ENCODE results near the gene DCP1B. TPM values are rescaled to one million over a fixed set of nuclear protein-coding genes. Genes with fewer than 3 reads are reported as not detected.

Gene DCP1B
- total RNA-seq, 1 donor, result 6.7 TPM

DNA sequence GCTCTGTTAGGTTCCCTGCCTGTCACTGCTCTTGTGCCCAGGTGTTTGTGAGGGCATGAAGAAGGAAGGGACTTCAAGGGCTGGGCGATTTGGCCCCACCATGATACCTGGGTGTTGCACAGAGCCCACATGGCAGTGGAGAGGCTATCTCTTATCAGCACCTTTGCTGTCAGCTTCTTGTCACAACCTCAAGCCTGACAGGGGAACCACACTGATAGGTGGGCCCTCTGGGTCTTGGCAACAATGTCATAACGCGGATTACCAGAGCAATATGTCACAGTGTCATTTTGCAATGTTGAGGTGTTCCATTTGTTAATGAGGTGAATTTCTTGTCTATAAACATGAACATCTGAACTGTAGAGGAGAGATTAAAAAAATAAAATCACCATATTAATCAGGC, 25.6 kb upstream of the DCP1B start:
- H3K9me3 ChIP-seq (ENCODE audit: low read depth, low read length), result no peaks in the 10 kb centered on the region

GRCh38 chr12:2027351-2027750, 23.1 kb upstream of the DCP1B start:
- Histone ChIP-seq H3K9me3 (ENCODE audit: low read depth, low read length) (no peaks in the 10 kb centered on the region), H3K4me1 (ENCODE audit: insufficient read depth, low read length) (no peaks in the 10 kb centered on the region), H3K4me3 (ENCODE audit: low read length) (no peak overlapping the region), H3K27me3 (ENCODE audit: insufficient read depth, low read length) (peaks cover 6% of the 10 kb centered on the region)

More for the DNA sequence above, 25.6 kb upstream of the DCP1B start:
- H3K4me1 ChIP-seq (ENCODE audit: insufficient read depth, low read length), result peaks cover 3% of the 10 kb centered on the region
- H3K27me3 ChIP-seq (ENCODE audit: insufficient read depth, low read length), result peaks cover 14% of the 10 kb centered on the region
- H3K4me3 ChIP-seq (ENCODE audit: low read length), result no peak overlapping the region

DNA sequence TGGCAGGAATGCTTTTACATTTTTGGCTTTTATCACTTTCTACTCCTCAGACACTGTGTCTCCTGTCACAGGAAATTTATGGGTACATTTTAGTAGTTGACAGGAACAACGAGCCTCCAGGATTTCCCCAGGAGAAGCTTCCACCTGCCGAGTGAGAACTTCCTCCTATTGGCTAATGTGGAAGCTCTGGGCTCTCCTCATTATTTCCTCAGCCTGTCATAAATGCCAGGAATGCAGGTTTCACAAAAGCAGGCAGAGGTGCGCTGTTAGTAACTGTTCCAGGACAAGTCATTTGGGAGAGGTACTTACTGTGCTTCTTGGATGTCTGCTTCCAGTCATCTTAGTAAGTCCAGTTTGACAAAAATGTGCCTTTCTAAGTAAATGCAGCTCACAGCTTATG, 19.1 kb upstream of the DCP1B start:
- Histone ChIP-seq H3K27me3 (ENCODE audit: insufficient read depth, low read length) (peaks cover 3% of the 10 kb centered on the region), H3K4me3 (ENCODE audit: low read length) (no peak overlapping the region), H3K4me1 (ENCODE audit: insufficient read depth, low read length) (no peaks in the 10 kb centered on the region), H3K9me3 (ENCODE audit: low read depth, low read length) (no peaks in the 10 kb centered on the region)

- Histone ChIP-seq H3K4me3 (ENCODE audit: low read length) (no peak overlapping the region), H3K9me3 (ENCODE audit: low read depth, low read length) (no peaks in the 10 kb centered on the region), H3K4me1 (ENCODE audit: insufficient read depth, low read length) (no peaks in the 10 kb centered on the region), H3K27me3 (ENCODE audit: insufficient read depth, low read length) (peaks cover 3% of the 10 kb centered on the region)
Observed at GRCh38 chr12:2020511-2020910, 16.3 kb upstream of the DCP1B start.

- Histone ChIP-seq H3K9me3 (ENCODE audit: low read depth, low read length) (no peaks in the 10 kb centered on the region), H3K4me1 (ENCODE audit: insufficient read depth, low read length) (no peaks in the 10 kb centered on the region), H3K27me3 (ENCODE audit: insufficient read depth, low read length) (peaks cover 3% of the 10 kb centered on the region), H3K4me3 (ENCODE audit: low read length) (no peak overlapping the region)
Observed at GRCh38 chr12:2019126-2019525, 14.9 kb upstream of the DCP1B start.

DNA sequence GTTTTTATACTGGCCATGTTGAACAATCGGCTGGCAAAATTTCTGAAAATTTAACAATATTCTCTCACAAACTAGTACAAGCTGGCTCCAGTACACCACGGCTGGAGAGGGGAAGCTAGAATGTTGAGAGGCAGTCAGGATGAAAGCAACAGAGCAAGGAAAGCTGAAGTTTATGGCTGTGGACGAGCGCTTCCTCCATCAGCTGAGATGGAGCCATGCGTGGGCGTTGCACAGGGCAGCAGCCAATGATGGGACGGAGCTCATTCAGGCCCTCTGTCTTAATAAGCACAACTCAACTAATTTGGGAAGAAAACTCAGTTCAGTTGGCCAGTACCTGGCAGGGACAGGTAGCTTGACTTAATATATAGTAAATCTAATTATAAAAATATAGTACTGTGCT, 14.1 kb upstream of the DCP1B start:
- Histone ChIP-seq H3K4me1 (ENCODE audit: insufficient read depth, low read length) (no peaks in the 10 kb centered on the region), H3K9me3 (ENCODE audit: low read depth, low read length) (no peaks in the 10 kb centered on the region), H3K4me3 (ENCODE audit: low read length) (no peak overlapping the region), H3K27me3 (ENCODE audit: insufficient read depth, low read length) (peaks cover under 1% of the 10 kb centered on the region)

- no peaks in the 10 kb centered on the region for H3K27me3 ChIP-seq (ENCODE audit: insufficient read depth, low read length)
- no peaks in the 10 kb centered on the region for H3K9me3 ChIP-seq (ENCODE audit: low read depth, low read length)
- H3K4me1 ChIP-seq (ENCODE audit: insufficient read depth, low read length), result no peaks in the 10 kb centered on the region
- H3K4me3 ChIP-seq (ENCODE audit: low read length), result no peak overlapping the region
Observed at GRCh38 chr12:2017546-2018337, 13.5 kb upstream of the DCP1B start.

- H3K27me3 ChIP-seq (ENCODE audit: insufficient read depth, low read length), result no peaks in the 10 kb centered on the region
- no peaks in the 10 kb centered on the region for H3K9me3 ChIP-seq (ENCODE audit: low read depth, low read length)
- H3K4me3 ChIP-seq (ENCODE audit: low read length), result no peak overlapping the region
- no peaks in the 10 kb centered on the region for H3K4me1 ChIP-seq (ENCODE audit: insufficient read depth, low read length)
Observed at GRCh38 chr12:2016862-2017545, 12.7 kb upstream of the DCP1B start.

DNA sequence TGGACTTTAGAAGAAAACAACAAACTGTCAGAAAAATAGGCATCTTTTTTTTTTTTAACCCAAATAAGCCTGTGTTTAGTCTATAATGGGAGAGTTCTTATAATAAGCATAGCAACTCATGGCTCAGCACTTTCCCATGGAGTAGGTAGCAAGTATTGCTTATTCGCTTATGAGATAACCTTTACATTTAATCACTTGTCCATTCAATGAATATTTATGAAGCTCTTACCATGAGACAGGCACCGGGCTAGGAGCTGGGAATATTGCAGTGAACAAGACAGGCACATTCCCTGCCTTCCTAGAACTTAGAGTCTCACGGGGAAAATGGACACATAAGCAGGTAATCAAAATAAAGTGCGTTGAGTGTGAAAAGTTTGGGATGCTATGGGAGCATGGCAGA, 10.0 kb upstream of the DCP1B start:
- no peak overlapping the region for H3K4me3 ChIP-seq (ENCODE audit: low read length)
- no peaks in the 10 kb centered on the region for H3K4me1 ChIP-seq (ENCODE audit: insufficient read depth, low read length)
- no peaks in the 10 kb centered on the region for H3K9me3 ChIP-seq (ENCODE audit: low read depth, low read length)
- H3K27me3 ChIP-seq (ENCODE audit: insufficient read depth, low read length), result no peaks in the 10 kb centered on the region

GRCh38 chr12:2013527-2014223, 9.4 kb upstream of the DCP1B start:
- no peak overlapping the region for H3K4me3 ChIP-seq (ENCODE audit: low read length)
- H3K9me3 ChIP-seq (ENCODE audit: low read depth, low read length), result no peaks in the 10 kb centered on the region
- H3K27me3 ChIP-seq (ENCODE audit: insufficient read depth, low read length), result no peaks in the 10 kb centered on the region
- H3K4me1 ChIP-seq (ENCODE audit: insufficient read depth, low read length), result no peaks in the 10 kb centered on the region

GRCh38 chr12:2013086-2013485, 8.8 kb upstream of the DCP1B start:
- Histone ChIP-seq H3K27me3 (ENCODE audit: insufficient read depth, low read length) (no peaks in the 10 kb centered on the region), H3K9me3 (ENCODE audit: low read depth, low read length) (no peaks in the 10 kb centered on the region), H3K4me3 (ENCODE audit: low read length) (no peak overlapping the region), H3K4me1 (ENCODE audit: insufficient read depth, low read length) (no peaks in the 10 kb centered on the region)

GRCh38 chr12:2011643-2012607, 7.7 kb upstream of the DCP1B start:
- H3K4me1 ChIP-seq (ENCODE audit: insufficient read depth, low read length), result no peaks in the 10 kb centered on the region
- H3K4me3 ChIP-seq (ENCODE audit: low read length), result no peak overlapping the region
- H3K27me3 ChIP-seq (ENCODE audit: insufficient read depth, low read length), result no peaks in the 10 kb centered on the region
- no peaks in the 10 kb centered on the region for H3K9me3 ChIP-seq (ENCODE audit: low read depth, low read length)

GRCh38 chr12:2009623-2010022, 5.4 kb upstream of the DCP1B start:
- Histone ChIP-seq H3K4me3 (ENCODE audit: low read length) (no peak overlapping the region), H3K9me3 (ENCODE audit: low read depth, low read length) (no peaks in the 10 kb centered on the region), H3K4me1 (ENCODE audit: insufficient read depth, low read length) (no peaks in the 10 kb centered on the region), H3K27me3 (ENCODE audit: insufficient read depth, low read length) (no peaks in the 10 kb centered on the region)

- no peak overlapping the region for H3K4me3 ChIP-seq (ENCODE audit: low read length)
- no peaks in the 10 kb centered on the region for H3K9me3 ChIP-seq (ENCODE audit: low read depth, low read length)
- H3K4me1 ChIP-seq (ENCODE audit: insufficient read depth, low read length), result peaks cover under 1% of the 10 kb centered on the region
- no peaks in the 10 kb centered on the region for H3K27me3 ChIP-seq (ENCODE audit: insufficient read depth, low read length)
Observed at GRCh38 chr12:2008677-2009076, 4.4 kb upstream of the DCP1B start.

Measured in mononuclear cell (primary cell).